HCT116 (cell line): Measurements from ENCODE around the gene CCDC188.

Experiments
- ATF3 ChIP-seq: IDR thresholded peaks from 2 replicates; pipeline ENCODE4 v1.6.1; 2012
- CTCF ChIP-seq, 3 experiments: fragments of 200-600 bp in 1 of 3; sonication (generic) in 1 of 3; IDR thresholded peaks in 2 of 3; conservative IDR thresholded peaks in 1 of 3; 2 replicates each; pipeline ENCODE4 v1.5.1; 2012 to 2017; ENCODE audit warnings: low read depth in 2 of 3, low read length in 2 of 3, antibody characterized with exemption in 1 of 3, borderline replicate concordance in 1 of 3, control low read depth in 1 of 3, mild to moderate bottlenecking in 1 of 3, mixed read lengths in 1 of 3, mixed run types in 1 of 3, moderate library complexity in 1 of 3; ENCODE audit not compliant: insufficient read depth in 1 of 3
- EZH2 ChIP-seq: fragments of 200-600 bp; sonication (generic); IDR thresholded peaks from 2 replicates; pipeline ENCODE4 v1.6.1; 2017; ENCODE audit warnings: antibody characterized with exemption, mixed run types
- EZH2phosphoT487 ChIP-seq: fragments of 200-600 bp; IDR thresholded peaks from 2 replicates; pipeline ENCODE4 v1.6.1; 2018; ENCODE audit warnings: antibody characterized with exemption, borderline replicate concordance
- FOSL1 ChIP-seq: IDR thresholded peaks from 2 replicates; pipeline ENCODE4 v1.6.1; 2012; ENCODE audit warnings: low read depth
- JUND ChIP-seq: IDR thresholded peaks from 2 replicates; pipeline ENCODE4 v1.6.1; 2012
- POLR2AphosphoS5 ChIP-seq: IDR thresholded peaks from 2 replicates; pipeline ENCODE4 v1.6.1; 2011; ENCODE audit warnings: mild to moderate bottlenecking, low read depth, low read length, moderate library complexity
- RAD21 ChIP-seq: IDR thresholded peaks from 2 replicates; pipeline ENCODE4 v1.6.1; 2012; ENCODE audit warnings: low read depth, mild to moderate bottlenecking
- REST ChIP-seq: IDR thresholded peaks from 2 replicates; pipeline ENCODE4 v1.6.1; 2012; ENCODE audit warnings: low read depth
- ZFX ChIP-seq: fragments of 450-650 bp; IDR thresholded peaks from 2 replicates; pipeline ENCODE4 v1.6.1; 2017
- ZNF274 ChIP-seq: fragments of 200-500 bp; sonication (Bioruptor generic); IDR thresholded peaks from 2 replicates; pipeline ENCODE4 v1.6.1; 2014; ENCODE audit warnings: mild to moderate bottlenecking, low read depth, low read length, inconsistent platforms

- TF ChIP-seq JUND: no peak
- peak; percentile 94 to 98 (median 98) for TF ChIP-seq CTCF (IDR thresholded peaks at IDR 0.05 in 2 of 3, conservative IDR thresholded peaks at IDR 0.05 in 1 of 3; ENCODE audit: borderline replicate concordance in 1 of 3, insufficient read depth in 1 of 3, low read depth in 2 of 3, low read length in 2 of 3)
- no peak for TF ChIP-seq EZH2
- TF ChIP-seq POLR2AphosphoS5: no peak
- TF ChIP-seq ZFX: no peak
- no peak for TF ChIP-seq EZH2phosphoT487
- no peak for TF ChIP-seq REST
- no peak for TF ChIP-seq ZNF274
- peak; percentile 99 for TF ChIP-seq RAD21
- TF ChIP-seq FOSL1: no peak
- no peak for TF ChIP-seq ATF3
Observed at GRCh38 chr22:20156611-20157429, 6.0 kb upstream of the CCDC188 start.
